Measurements from ENCODE around the gene KCNQ1.

GRCh38 chr11:2696455-2696854 lies 251.6 kb downstream of the KCNQ1 start:
- TF ChIP-seq, protein P1, sequence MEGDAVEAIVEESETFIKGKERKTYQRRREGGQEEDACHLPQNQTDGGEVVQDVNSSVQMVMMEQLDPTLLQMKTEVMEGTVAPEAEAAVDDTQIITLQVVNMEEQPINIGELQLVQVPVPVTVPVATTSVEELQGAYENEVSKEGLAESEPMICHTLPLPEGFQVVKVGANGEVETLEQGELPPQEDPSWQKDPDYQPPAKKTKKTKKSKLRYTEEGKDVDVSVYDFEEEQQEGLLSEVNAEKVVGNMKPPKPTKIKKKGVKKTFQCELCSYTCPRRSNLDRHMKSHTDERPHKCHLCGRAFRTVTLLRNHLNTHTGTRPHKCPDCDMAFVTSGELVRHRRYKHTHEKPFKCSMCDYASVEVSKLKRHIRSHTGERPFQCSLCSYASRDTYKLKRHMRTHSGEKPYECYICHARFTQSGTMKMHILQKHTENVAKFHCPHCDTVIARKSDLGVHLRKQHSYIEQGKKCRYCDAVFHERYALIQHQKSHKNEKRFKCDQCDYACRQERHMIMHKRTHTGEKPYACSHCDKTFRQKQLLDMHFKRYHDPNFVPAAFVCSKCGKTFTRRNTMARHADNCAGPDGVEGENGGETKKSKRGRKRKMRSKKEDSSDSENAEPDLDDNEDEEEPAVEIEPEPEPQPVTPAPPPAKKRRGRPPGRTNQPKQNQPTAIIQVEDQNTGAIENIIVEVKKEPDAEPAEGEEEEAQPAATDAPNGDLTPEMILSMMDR (IDR thresholded peaks at IDR 0.05; ENCODE audit: borderline replicate concordance, extremely low read depth, low read length, poor library complexity, severe bottlenecking): no peak
- no peak for TF ChIP-seq EZH2 (IDR thresholded peaks at IDR 0.05; ENCODE audit: borderline replicate concordance, low read depth, low read length, severe bottlenecking)
